ENCODE results near the gene TRIM24.

DNA sequence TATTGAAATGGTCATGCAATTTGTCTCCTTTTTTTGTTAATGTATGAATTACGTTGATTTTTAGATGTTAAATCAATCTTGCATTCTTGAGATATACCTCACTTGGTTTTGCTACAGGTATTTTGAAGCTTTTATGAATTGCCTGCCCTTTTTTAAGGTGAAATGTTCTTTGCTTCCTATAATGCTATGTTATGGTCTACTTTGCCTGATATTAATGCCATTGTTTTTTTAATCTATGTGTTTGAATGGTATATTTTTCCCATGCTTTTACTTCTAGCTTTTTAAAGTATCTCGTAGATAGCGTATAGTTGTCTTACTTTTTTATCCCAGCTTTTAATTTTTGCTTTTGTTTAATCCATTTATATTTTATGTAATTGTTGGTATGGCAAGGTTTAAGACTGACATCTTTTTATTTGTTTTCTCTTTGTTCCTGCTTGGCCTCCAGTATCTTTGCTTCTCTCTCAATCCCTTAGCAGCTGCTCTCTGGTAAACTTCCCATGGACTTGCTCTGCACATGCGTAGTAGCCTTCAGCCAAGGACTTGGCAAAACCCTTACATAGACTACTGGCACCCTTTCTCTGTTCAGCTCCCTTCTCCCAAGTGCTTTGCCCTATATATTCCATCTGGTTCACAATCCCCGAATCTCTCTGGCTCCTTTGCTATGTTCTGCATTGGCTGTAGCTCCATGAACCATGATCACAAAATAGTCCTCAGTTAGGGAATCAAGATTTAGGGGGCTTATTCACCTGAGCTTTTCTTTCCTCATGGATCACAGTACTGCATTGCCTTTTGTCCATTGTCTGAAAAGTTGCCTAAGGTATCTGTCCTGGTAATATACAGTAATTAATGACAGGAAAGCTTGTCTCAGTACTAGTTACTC, 8.4 kb downstream of the TRIM24 start:
- TF ChIP-seq, protein P1, sequence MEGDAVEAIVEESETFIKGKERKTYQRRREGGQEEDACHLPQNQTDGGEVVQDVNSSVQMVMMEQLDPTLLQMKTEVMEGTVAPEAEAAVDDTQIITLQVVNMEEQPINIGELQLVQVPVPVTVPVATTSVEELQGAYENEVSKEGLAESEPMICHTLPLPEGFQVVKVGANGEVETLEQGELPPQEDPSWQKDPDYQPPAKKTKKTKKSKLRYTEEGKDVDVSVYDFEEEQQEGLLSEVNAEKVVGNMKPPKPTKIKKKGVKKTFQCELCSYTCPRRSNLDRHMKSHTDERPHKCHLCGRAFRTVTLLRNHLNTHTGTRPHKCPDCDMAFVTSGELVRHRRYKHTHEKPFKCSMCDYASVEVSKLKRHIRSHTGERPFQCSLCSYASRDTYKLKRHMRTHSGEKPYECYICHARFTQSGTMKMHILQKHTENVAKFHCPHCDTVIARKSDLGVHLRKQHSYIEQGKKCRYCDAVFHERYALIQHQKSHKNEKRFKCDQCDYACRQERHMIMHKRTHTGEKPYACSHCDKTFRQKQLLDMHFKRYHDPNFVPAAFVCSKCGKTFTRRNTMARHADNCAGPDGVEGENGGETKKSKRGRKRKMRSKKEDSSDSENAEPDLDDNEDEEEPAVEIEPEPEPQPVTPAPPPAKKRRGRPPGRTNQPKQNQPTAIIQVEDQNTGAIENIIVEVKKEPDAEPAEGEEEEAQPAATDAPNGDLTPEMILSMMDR (IDR thresholded peaks at IDR 0.05; ENCODE audit: low read length), result no peak
- TF ChIP-seq EZH2phosphoT487 (IDR thresholded peaks at IDR 0.05; ENCODE audit: low read length), result no peak
- TF ChIP-seq EZH2 (optimal IDR thresholded peaks at IDR 0.05; ENCODE audit: low read depth, low read length), result no peak

Data from MM.1S (cell line).